Activated CD8-positive, alpha-beta memory T cell treated with anti-CD3 and anti-CD28 coated beads, Interleukin-2, amount 50 U/mL, for 48 hours (primary cell): Measurements from ENCODE around the gene GRAMD1B.
"Not testable (repeated sequence)": the region's sequence is repeated elsewhere in the genome, so short reads cannot be mapped to it uniquely, and the experiment has no call there.

Source experiments
- DNase-seq: peaks from one replicate; pipeline ENCODE4 v3.0.0-alpha.2; 2020

The GRAMD1B gene

DNA sequence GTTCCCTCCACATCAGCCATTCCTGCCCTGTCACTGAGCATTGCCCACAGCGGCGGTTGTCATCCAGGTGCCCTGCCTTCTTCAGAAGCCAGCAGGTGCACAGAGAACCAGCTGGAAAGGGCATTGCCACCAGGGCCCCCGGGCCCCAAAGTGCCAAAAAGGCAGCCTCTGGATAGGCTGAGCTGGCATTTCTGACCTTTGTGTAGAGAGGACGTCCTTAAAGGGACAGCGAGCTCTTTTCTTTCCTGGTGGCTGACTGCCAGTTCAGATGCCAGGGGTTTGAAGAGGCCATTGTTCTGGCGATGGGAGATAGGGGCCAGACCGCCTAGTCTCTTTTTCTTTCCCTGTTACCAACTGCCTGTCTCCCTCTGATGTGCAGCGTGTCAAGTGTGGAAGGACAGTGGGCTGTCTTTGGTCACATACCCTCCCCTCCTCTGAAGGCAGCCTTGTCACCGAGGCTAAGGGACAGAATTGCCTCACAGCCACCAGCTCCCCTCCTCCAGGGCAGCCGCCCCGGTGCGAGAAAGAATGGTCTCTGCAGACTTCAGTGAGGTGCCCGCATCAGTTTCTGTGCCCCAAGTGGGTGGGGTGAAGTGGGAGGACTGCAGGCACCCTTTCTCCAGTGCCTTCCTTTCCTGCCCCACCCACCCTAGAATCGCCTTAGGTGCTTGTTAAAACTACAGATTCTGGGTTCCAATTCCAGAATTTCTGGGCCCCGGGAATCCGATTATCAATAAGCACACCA is 114.7 kb downstream of the GRAMD1B start:
- DNase-seq = no peak

- DNase-seq = no peak
These were observed 115.7 kb downstream of the GRAMD1B start for GRCh38 chr11:123545726-123546270.

GRCh38 chr11:123546515-123546914 is 116.4 kb downstream of the GRAMD1B start:
- DNase-seq = no peak

- DNase-seq = no peak
These were observed 117.1 kb downstream of the GRAMD1B start for GRCh38 chr11:123547180-123547579.

- DNase-seq = no peak
These were observed 118.7 kb downstream of the GRAMD1B start for GRCh38 chr11:123548774-123549173.

DNA sequence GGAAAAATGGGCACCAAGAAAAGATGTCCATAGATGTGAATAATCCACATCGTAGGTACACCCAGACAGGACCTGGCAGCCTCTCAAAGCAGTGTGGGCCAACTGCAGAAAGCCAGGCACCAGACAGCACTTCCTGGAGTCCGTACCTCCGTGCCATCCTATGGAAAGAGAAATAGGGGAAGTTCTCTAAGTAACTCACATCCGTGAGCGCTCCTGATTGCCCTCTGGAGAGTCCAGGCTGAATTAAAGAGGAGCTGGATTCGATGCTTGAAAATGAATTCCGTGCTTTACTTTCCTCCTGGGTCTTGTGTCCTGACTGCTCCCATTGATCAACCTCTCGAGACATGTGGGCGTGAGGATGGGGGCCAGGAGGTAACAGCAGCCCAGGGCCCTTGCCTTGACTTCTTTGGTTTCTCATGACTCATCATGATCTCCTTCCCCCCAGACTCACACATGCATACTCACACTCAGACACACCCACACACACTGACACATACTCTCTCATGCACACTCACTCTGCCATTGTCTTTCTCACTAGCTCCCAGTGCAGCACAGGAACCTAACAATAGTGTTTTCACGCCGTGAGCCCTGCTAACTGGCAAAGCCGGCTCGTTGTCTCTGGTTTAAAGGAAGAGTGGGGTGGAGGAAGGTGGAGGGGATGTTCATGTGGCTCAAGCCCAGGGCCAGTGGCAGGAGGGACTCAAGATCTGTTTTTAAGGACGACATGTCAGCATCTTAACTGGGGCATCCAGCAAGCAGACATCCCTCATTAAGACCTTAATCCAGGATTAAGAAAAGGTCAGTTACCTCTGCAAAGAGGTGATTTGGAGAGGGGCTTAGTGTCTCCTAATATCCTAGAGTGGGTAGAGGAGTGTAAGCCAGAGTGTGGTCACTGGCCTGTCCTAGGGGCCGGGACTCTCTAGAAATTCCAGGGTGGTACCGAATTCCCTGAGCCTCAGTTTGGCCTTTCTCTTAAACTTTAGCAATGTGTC is 120.2 kb downstream of the GRAMD1B start:
- DNase-seq = no peak

DNA sequence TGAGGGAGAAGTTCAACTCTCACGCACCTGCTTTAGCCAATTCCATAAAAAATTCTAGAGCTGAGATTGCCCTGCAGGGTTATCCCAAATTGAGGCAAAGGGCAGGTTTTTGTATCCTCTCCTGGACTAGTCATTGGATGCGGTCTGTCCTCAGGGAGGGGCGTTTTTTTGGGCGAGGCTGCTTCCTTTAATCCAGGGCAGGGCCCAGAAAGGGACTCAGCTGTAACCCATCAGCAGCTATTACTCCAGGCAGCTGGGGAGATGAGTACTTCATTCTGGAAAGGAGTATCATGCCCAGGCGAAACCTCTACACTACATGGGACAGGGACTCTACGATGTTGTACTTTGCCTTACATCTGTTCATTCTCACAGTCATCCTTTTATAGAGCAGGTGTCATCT is 121.0 kb downstream of the GRAMD1B start:
- DNase-seq = no peak

GRCh38 chr11:123556633-123557032 is 126.6 kb downstream of the GRAMD1B start:
- no peak for DNase-seq

DNA sequence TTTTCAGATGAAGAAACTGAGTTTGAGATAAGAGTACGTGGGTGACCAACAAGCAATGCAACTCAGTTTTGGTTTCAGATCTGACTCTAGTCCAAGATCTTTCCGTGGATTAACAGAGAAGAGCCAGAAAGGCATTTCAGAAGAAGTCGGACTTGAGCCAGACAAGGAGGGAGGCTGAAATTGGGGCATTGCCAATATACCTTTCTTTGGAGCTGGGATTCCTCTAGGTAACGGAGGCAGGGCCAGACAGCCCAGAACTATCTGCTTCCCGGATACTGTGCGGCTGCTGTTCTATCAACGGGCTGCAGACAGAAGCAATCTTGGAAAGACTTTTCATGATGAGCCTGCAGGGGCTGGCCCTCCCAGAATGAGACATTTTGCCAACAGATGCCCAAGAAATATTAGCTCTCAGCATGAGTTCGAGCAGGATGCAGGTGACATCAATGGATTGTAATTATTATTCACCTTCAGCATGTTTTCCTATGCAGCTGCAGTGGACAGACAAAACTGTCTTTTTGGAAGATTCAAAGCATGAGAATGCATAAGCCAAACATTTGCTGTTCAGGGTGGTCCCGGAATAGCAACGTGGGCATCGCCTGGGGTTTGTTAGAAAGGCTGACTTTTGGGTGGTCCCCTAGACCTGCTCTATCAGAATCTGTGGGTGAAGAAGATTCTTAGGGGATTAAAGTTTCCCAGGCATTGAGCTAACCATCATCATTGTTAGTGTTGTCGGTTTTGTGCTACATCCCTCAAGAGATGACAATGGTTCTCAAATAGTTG is 128.7 kb downstream of the GRAMD1B start:
- DNase-seq = no peak

- DNase-seq = no peak
These were observed 129.5 kb downstream of the GRAMD1B start for GRCh38 chr11:123559523-123559955.

DNA sequence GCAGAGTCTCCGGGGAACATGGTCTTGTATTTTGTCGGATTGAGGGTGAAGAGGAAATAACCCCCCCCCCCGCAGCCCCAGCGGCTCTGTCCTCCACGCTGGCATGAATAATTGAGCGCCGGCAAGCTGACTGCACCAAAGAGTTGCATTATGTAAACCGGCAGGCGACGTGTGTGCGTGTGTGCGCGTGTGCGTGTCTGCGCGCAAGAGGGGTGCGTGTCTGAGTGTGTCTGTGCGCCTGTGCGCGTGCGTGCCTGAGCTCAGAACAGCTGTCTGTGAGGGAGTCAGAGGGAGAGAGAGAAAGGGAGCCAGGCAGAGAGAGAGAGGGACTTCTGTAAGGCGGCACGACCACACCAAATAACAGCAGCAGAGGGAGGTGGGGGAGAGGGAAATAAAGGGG is 129.9 kb downstream of the GRAMD1B start:
- no peak for DNase-seq

- no peak for DNase-seq
These were observed 131.3 kb downstream of the GRAMD1B start for GRCh38 chr11:123561431-123561800.

DNA sequence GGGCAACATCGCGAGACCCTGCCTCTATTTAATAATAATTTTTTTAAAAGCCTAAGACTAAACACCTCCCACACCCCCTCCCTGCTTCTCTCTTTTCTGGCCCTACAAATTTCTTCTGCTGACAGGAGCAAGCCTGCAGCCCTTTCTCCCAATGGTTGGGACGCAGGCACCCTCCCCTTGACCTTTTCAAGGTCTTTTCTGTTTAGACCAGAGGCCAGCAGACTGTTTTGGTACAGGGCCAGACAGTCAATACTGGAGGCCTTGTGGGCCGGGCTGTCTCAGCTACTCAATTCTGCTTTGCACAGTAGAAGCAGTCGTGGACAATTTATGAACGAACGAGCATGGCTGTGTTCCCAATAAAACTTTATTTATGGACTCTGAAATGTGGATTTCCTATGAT is 132.1 kb downstream of the GRAMD1B start:
- DNase-seq = no peak

DNA sequence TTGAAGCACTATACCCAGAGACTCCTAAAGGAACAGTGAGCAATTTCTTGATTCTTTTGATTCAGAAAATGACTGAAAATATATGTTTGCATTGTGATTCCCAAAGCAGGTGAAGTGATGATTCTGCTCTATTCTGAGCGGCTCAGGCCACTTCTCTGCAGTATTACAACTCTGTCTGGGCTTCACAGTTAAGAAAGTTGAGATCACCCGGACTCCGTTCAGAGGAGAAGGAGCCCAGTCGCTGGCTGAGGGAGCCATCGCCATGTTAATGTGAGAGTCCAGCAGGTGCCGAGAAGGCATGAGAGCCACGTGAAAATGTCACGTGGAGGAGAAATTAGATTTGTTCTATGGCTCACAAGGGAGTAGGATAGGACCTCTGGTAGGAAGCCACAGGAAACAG is 132.8 kb downstream of the GRAMD1B start:
- DNase-seq = no peak

GRCh38 chr11:123564221-123564620 is 134.2 kb downstream of the GRAMD1B start:
- no peak for DNase-seq

- no peak for DNase-seq
These were observed 136.8 kb downstream of the GRAMD1B start for GRCh38 chr11:123566852-123567251.

- DNase-seq = no peak
These were observed 137.4 kb downstream of the GRAMD1B start for GRCh38 chr11:123567466-123567865.

- DNase-seq = no peak
These were observed 138.3 kb downstream of the GRAMD1B start for GRCh38 chr11:123568367-123568870.

- no peak for DNase-seq
These were observed 139.3 kb downstream of the GRAMD1B start for GRCh38 chr11:123569393-123569792.

DNA sequence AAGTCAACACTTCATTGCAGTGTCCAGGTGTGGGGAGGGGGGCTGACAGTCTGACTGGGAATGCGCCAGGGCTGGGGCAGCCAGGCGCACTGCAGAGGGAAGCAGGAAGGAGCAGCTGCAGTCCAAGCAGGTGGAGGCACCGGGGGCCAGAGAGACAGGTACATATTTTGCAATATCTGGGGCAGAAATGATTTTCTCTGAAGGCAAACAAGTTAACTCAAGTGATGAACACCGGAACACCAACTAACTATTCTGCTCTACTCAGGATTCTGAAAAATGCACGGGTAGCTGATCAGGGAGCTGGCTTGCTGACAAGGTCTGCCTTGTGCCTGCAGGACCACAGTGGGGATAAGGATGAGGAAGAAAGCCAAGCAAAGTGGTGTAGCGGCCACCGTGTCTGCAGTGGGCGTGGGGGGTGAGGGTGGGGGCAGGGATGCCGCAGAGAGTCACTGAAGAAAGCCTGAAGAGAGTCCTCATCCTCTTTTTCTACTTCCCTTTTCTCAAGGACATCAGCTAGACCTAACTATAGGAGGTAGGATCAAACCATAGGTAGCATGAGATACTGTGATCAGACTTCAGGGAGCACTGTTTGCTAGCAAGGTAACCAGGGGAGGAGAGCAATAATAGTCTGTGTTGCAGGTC is 141.0 kb downstream of the GRAMD1B start:
- DNase-seq = no peak

DNA sequence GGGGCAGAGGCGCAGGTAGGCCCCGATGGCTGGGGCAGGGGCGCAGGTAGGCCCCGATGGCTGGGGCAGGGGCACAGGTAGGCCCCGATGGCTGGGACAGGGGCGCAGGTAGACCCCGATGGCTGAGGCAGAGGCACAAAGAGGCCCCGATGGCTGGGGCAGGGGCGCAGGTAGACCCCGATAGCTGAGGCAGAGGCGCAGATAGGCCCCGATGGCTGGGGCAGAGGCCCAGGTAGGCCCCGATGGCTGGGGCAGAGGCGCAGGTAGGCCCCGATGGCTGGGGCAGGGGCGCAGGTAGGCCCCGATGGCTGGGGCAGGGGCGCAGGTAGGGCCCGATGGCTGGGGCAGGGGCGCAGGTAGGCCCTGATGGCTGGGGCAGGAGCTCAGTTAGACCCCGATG is 142.7 kb downstream of the GRAMD1B start:
- not testable (repeated sequence) for DNase-seq

DNA sequence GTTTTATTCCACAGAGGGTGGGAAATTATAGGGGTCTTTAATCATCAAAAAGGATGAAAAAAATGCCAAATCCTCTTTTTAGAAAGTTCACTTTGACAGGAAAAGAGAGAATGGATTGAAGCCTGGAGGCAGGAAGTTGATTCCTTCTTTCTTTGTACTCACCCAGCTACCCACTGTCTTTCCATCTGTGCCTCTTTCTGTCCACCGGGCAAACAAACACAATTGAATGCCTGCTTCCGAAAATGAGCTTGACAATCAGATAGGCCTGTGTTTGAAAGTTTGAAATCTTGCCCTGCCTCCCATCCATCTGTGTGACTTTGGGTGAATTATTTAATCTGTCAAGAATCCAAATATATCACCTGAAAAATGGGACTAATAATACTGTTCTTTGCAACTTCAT is 143.2 kb downstream of the GRAMD1B start:
- DNase-seq = no peak
